Stimulated activated naive CD4-positive, alpha-beta T cell (primary cell): ENCODE results near the gene SCUBE3.

ENCODE experiments used
- DNase-seq, 6 experiments: peaks; one replicate each; lab custom pipeline; 2025; lab: John Stamatoyannopoulos, UW

Gene SCUBE3

DNA sequence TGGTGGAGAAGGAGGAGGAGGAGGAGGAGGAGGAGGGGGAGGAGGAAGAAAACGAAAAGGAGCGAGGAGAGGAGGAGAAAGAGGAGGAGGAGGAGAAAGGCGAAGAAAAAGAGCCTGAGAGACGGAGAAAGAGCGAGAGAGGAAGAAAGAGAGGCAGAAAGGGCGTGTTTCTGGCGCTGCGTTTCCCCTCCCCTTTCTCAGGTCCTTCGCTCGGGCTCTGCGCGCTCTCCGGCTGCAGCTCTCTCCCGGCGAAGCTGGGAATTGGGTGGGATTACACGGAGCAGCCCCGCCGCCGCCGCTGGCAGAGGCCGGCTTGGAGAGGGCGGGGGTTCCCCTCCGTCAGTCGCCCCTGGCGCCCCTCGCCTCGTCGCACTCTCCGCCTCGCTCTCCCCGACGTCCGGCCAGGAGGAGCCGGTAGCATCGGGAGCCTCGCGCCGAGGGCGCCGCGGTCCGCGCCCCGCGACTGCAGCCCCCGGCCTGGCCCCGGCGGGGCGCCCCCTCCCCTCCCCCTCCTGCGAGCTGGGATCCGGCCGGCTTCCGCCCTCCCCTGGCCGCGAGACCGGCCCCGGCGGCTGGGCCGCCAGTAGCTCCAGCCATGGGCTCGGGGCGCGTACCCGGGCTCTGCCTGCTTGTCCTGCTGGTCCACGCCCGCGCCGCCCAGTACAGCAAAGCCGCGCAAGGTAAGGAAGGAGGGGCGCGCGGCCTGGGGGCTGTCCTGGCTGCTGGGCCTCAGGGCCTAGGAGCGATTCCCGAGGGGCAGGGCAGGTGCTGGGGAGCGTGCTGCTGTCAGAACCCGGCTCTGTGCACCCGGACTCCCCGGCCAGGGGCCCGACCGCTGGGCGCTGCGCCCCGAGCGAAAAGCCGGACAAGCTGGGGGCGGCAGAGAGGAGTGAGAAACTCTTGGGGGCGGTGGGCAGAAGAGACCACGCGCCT lies at the start of gene SCUBE3:
Gene SCUBE3, plus strand, starts transcription at position 133 of the 933 bp plus-strand sequence. Its CDS starts 463 bp downstream, at position 596.
- peak in 2 of 6 experiments; percentile 8 to 9 for DNase-seq

DNA sequence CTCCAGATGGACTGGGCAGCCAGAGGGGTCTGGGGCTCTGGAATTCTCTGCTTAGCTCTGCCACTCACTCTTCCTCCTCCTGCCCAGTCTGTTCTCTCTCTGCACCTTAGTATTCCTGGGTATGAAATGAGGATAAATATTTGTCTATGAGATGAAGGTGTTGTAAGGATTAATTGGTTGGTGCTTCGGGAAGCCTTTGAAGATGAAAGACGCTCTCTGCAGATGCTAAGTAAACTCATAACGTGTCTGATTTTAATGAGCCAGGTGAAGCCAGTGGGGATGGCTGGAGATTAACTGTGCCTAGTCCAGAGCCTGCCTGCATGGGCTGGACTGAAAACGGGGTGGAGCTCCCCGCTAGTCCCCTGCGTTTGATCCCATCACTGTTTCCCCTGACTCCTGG lies 49.5 kb upstream of the SCUBE3 start:
- DNase-seq = no peak

DNA sequence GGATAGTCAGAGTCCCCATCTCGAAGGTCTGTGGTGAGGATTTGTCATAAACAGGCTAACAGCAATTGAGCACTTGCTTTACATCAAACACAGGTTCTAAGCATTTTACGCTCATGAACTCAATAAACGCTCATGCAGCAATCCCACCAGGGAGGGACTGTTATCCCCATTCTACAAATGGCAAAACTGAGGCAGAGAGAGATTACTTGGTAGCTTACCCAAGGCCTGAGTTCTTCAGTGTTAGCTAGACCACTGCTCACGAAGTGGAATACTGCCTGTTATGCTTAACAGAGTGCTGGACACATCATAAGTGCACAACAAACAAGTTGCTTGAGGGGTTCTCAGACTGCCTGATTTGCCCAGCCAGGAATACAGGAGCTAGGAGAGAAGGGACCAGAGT lies 48.9 kb upstream of the SCUBE3 start:
- no peak for DNase-seq

DNA sequence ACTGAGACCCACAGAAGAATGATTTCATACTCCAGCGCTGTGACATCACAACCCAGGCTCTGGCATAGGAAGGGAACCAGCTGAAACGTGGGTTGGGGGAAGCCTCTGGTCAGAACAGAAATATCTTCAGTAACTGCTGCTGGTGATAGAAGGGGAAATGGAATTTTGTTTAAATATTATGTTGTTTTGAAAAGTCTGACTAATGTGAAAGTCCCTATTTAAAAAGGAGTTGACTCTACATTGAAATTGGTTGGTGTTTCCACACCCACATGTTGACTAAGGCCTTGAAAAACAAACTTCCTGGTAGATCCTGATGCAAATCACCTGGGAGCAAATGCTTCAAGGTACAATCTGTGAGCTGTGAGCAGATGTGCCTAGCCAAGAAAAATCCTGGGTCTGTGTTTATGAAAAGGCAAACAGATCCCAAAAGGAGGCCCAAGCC lies 48.1 kb upstream of the SCUBE3 start:
- no peak for DNase-seq

DNA sequence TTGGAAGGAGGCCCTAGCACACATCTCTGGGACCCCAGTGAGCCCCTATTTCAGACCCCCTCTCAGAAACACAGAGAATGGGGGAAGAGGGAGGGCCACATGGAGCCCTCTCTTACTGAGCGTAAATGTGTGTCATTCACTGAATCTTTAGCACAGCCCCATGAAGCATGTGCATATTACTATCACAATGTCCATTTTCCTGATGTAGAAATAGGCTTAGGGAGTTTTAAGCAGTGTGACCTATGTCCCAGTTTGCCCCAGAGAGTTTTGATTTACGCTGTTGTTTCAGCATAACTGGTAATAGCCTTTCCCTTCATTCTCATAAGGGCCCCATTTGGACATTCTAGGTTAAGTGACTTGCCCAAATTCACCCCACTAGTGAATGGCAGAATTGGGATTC lies 47.6 kb upstream of the SCUBE3 start:
- no peak for DNase-seq

DNA sequence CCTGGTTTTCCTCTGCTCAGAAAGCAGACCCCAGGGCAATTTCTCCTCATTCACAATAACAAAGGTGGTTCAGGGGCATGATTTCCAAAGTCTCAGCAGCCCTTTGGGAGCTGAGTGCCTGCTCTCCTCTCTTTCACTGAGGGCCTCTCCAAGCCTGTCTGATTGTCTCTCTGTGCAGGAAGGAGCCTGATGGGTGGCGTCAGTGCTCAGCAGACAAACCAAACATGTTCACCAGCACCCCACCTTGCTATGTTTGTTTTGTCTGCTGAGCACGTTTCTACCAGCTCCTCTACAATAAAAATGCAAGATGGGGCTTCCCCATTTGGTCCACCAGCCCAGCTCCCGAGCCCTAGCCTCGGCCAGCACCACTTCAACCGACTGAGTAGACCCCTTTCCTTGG lies 47.2 kb upstream of the SCUBE3 start:
- DNase-seq = no peak

DNA sequence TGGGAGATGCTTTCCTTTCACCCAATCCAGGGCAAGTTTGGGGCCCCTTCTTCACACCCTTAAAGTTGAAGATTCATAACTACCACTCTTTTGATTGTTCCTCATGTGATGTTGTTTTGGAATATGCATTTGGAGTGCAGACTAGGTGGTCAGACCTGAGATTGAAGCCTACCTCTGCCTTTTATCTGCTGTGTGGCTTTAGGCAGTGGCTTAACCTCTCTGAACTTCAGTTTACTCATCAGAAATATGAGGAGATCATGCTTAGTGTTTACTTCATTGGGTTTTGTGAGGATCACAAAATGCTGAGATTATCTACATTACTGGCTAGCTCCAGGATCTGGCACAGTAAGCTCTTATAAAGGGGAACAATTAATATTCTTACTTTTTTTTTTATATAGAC lies 46.3 kb upstream of the SCUBE3 start:
- DNase-seq = no peak

DNA sequence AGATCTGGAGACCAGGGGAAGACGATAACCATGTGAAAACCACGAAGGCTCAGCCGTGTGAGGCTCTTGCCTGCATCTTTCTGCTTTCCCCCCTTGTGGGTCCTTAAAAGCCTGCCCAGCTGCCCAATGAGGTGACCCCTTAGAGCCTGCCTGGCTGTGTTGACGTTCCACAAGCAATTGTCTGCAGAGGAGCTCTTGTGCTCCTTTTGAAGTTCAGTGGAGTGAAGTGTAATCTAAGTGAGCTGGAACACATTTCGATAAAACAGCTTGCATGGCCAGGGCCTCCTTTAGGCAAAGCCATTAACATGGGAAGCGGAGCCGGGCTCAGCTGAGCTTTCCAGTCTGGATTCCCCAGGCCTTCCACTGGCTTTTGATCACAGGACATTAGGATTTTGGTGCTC lies 45.3 kb upstream of the SCUBE3 start:
- DNase-seq = no peak

DNA sequence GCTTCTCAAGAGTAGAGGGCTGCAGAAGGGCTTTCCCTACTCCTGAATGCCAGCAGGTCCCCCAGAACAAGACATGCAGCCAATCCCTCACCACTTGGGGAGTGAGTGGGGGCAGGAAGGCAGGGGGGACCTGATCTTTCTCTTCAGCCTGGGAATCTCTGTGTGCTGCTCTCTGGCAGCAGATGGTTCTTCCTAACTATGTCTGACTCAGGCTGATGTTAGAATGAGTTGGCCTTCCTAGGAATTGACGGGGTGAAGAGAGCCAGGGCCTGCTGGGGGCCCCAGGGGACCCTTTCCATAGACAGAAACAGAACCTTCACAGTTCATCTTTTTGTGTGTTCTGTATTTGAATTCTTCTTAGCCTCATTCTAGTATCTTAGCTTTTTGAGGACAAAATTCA lies 43.6 kb upstream of the SCUBE3 start:
- no peak for DNase-seq

DNA sequence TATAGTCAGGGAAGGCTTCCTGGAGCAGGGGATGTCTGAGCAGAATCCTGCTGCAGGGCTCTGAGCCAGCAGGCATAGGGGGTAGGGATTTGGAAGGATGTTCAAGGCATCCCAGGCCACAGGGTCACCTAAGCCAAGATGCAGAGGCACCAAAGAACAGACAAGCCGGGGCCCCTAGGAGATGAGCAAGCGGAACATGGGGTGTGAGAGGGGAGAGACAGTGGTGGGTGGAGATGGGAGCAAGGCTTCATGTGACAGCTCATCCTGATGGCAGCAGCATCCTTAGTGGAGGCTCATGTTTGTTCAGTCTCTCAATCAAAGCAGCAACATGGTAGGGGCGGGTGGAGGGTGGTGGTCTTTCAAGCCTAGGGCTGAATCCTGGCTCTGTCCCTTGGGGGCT lies 42.9 kb upstream of the SCUBE3 start:
- no peak for DNase-seq

DNA sequence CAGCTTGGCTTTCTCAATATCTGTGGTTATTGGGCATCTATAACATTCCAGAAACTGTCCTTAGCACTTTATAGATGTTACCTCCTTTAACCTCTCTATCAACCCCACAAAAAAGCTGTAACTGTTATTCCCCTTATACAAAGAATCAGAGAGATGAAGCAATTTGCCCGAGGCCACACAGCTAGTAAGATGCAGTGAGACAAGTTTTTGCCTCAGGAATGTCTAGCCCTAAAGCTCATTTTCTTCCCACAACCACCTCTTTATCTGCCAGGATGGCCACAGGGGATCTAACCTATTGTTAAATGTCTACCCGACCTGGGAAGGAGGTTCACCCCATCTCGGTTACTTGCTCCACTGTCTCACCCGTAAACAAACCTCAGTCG lies 40.7 kb upstream of the SCUBE3 start:
- no peak for DNase-seq

DNA sequence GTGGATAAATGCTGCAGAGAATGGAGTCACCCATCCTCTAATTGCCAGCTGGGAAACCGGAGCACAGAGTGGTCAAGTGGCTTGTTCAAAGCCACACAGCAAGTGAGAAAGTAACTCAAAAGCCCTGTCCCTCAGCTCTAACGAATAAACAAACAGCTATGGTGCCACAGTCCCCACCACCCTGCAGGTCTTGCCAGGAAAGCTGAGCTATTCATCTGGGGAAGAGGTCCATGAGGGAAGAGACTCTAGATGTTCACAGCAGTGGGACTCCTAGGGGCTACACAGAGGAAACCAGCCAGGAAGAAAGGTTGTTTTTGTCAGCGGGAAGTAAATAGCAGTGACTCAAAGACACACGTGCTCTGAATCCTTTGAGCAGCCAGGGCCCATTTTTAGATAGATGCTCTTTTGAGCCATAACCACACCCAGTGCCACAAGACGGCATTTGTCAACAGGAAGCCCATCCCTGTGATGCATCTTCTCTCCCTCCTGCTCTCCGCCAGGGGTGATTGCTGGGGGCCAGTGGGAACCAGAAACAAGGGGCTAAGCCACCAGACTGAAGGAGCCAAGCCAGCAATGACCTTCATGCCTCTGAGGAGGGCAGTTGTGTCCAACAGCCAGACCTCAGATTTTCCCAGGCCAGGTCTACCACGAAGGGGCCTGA lies 40.2 kb upstream of the SCUBE3 start:
- no peak for DNase-seq

DNA sequence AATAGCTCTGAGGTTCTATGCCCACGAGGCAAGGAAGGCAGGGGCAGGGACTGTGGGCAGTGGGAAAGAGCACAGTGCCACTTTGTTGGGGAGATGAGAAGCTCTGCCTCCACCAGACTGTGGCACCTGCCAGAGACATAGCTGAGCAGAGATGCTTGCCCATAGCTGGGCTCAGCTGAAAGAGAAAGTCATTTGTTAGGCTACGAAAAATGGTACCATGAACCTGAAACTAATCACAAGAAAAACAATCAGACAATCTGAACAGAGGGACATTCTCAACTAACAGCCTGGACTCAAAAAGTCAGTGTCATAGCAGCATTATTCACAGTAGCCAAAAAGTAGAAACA lies 39.7 kb upstream of the SCUBE3 start:
- no peak for DNase-seq

DNA sequence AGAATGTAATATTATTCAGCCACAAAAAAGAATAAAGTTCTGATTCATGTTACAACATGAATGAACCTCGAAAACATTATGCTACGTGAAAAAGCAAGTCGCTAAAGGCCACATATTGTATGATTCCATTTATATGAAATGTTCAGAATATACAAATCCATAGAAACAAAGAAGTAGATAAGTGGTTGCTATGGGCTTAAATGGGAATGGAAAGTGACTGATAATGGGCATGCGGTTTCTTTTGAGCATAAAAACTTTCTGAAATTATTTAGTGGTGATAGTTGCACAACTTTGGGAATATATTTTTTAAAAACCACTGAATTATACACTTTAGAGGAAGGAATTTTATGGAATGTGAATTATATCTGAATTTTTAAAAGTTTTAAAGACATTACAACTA lies 39.3 kb upstream of the SCUBE3 start:
- DNase-seq = no peak

DNA sequence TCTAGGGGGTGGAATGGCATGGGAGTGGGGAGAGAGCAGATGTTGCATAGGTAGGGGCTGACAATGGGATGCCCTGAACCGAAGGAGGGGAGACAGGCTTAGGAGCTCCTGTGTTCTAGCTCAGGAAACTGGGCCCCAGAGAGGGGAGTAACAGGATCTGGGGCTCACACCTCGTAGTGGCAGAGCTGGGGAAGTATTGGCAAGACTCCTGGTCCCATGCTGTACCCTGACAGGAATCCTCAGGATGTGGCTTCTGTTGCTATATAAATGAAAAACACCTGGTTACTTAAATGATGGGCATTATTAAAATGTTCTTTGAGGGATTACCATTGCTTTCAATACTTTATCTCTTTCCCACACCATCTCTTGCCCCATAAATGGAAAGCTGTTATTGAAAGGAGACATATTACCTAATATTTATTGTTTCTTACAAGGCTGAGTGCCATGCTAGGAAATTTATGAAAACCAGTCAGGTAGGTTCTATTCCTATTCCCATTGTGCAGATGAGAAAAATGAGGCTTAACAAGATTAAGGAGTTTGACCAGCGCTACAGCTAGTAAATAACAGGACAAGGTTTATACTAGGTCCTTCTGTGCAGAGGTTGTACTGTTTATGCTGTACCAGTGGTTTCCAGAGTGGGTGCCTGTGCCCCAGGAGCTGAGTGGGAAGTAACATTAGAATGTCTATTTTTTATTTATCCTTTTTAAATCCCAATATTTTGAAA lies 37.3 kb upstream of the SCUBE3 start:
- DNase-seq = no peak

DNA sequence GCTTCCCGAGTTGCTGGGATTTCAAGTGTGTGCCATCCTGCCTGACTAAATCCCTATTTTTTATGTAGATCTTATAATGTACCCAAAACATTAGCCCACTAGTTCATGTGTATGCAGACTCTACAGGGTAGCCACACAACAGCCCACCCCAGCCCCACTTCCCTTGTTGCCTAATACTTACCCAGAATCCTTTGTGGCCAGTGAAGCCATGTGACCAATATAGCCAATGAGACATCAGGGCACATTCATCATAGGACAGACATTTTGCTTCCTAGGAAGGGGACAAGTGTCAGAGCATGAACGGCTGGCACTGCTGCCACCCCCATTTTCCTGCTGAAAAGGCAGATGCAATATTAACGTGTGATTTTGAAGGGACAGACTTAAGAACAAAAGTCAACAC lies 36.6 kb upstream of the SCUBE3 start:
- no peak for DNase-seq

DNA sequence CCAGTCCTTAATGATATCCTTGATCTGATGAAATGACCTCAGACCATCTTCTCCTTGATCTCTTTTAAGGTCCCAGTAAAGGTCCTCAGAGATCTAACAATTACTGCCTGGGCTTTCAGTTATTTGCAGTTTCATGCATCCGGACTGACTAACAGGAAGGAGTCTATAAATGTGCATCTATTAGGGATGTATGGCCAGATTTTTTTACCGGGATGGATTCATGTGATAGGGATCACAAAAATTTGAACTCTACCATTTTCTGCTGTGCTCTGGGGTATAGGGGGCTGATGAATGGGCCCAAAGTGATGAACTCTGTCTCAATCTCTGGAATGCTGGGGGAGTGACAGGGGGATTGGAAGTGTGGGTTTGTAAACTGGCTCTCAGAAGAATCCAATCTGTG lies 36.2 kb upstream of the SCUBE3 start:
- no peak for DNase-seq

DNA sequence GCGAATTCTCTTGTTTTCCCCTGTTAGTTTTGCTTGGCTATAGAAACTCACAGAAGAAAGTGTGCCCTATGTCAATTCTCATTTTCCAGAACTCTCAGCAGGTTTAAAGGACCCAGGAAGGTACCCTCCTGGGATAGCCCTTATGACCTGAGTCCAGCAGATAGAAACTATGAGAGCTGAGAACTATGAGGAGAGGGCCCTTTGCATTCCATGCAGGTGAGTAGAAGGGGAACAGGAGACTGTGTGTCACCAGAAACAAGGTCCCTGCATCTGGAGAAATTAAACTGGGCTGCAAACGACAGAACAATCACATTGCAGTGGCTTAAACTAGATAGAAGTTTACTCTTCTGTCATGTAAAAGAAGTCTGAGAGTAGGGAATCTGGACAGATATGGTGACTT lies 35.7 kb upstream of the SCUBE3 start:
- no peak for DNase-seq

DNA sequence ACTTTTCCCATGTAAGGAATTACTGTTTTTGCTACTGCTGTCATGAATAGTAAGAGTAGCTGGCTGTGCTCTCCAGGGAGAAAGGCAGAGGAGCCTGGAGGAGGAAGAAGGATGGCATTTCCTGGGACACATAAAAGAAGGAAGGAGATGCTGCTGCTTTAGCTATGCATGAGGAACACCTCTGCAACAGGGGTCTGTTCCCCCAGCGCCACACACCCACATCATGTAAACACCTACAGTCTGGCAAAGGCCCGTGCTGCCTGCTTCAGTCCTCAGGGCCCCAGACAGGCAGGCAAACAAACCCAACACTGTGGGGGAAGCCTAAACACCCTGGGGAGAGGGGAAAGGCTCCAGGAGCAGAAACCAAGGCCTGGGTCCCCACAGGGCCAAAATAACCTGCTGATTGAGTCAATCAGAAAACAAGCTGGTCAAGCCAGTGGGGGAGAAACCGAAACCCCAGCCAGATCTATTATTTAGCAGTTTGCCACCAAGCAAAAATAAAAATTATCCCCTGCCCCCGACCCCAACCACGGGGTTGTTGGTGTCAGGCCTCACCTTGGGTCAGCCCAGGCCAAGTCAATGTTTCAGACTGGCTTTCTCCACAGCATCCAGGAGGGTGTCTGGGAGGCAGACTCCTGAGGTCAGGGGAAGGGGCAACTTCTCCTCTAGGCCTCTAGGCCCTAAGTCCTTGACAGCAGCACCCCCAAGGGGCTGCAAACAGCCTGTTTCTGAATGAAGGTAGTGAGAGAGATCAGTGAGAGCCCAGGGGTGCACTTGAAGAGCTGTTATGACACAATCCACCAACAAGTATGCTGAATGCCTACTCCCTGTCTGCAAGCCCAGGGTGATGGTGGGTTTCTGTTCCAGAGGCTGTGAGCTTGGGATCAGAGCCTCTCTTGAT lies 34.6 kb upstream of the SCUBE3 start:
- DNase-seq = no peak

DNA sequence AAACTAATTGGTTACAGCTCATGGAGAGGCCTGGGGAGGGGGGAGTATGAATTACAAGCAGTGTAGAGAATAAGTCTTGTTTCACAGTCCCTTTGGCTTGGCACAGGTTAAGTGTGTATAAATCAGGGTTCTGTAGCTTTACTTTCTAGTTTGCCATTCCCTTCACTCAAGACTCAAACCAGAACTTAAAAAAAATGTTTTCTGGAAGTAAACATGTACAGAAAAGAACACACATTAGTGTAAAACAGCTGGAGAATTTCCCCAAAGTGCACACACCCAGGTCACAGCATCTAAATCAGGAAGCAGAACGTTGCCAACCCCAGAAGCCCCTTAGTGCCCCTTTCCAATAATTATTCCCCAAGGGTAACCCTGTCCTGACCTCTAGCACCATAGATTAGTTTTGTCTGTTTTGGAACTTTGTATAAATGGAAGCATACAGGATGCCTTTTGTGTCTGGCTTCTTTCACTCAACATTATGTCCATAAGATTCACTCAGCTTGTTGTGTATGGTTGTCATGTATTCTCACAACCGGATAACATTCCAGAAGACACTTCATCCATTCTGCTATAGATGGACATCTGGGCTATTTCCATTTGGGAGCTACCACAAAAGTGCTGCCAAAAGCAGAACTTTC lies 33.7 kb upstream of the SCUBE3 start:
- no peak for DNase-seq

DNA sequence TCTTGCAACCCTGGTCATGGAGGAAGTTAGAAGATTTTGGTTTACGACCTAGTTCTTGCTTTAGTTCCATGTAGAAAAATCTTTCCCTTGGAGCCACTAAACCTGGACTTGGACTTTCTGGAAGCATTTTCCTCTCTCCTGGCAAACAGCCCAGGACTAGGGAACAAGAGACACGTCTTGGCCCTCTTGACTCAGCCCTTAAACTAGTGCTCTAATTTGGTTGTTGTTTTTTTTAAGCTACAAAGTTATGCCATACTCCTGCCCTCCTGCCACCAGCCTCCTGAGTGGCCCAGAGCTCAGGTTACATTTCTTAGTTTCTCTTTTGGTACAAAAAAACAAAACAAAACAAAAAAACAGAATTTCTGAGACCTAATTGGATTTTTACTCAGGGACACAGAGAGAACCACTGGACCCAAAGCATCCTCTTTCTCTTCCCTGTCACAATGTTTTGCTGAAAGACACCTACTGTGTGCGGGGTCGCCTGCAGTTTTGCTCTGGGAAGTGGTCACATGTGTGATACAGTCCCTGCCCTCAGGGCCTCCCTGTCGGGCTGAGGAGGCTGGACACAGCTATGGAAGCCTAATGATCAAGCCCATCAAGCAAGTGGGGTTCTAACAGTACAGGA lies 32.3 kb upstream of the SCUBE3 start:
- DNase-seq = no peak
